Sigmoid colon (tissue), 7 donors: ENCODE results near the gene MPPE1. TPM values are rescaled to one million over a fixed set of nuclear protein-coding genes. Genes with fewer than 3 reads are reported as not detected.

Experiments used
- DNase-seq: peaks from one replicate; pipeline ENCODE4 v3.0.0-alpha.2; 2019
- H3K27ac ChIP-seq, 4 donors: fragments of 200-600 bp; sonication (generic); one replicate each; pipeline ENCODE4 v1.5.1; 2016 to 2019; ENCODE audit warnings: mild to moderate bottlenecking in 1 of 4
- H3K27me3 ChIP-seq, 3 donors: fragments of 200-600 bp; sonication (generic); one replicate each; pipeline ENCODE4 v1.5.1; 2019; ENCODE audit warnings: mild to moderate bottlenecking in 1 of 3
- H3K36me3 ChIP-seq, 4 donors: fragments of 200-600 bp; sonication (generic); one replicate each; pipeline ENCODE4 v1.5.1; 2016 to 2019
- H3K4me1 ChIP-seq, 4 donors: fragments of 200-600 bp; sonication (generic); one replicate each; pipeline ENCODE4 v1.5.1; 2017 to 2019
- H3K4me3 ChIP-seq, 4 donors: fragments of 200-600 bp; sonication (generic); one replicate each; pipeline ENCODE4 v1.5.1; 2017 to 2019; ENCODE audit warnings: mild to moderate bottlenecking in 2 of 4, moderate library complexity in 1 of 4
- H3K9me3 ChIP-seq, 4 donors: fragments of 200-600 bp in 3 of 4; sonication (generic) in 3 of 4; one replicate each; pipeline versions ENCODE4 v1.5.1 to v1.6.1; 2013 to 2019
- CTCF ChIP-seq, 4 experiments: fragments of 450-650 bp in 3 of 4; fragments of 200-600 bp in 1 of 4; IDR thresholded peaks; one replicate each; pipeline ENCODE4 v1.5.1; 2016 to 2019; ENCODE audit warnings: antibody characterized with exemption in 4 of 4, mild to moderate bottlenecking in 3 of 4, moderate library complexity in 2 of 4
- EP300 ChIP-seq, 4 donors: sonication (generic); formaldehyde crosslinking; IDR thresholded peaks; one replicate each; pipeline ENCODE4 v1.6.1; 2017; ENCODE audit warnings: antibody characterized with exemption in 4 of 4
- POLR2A ChIP-seq, 2 donors: fragments of 450-650 bp; IDR thresholded peaks; one replicate each; pipeline ENCODE4 v1.6.1; 2016; ENCODE audit warnings: antibody characterized with exemption in 2 of 2, mild to moderate bottlenecking in 2 of 2, moderate library complexity in 2 of 2
- POLR2AphosphoS5 ChIP-seq, 4 donors: sonication (generic); formaldehyde crosslinking; IDR thresholded peaks; one replicate each; pipeline ENCODE4 v1.6.1; 2017; ENCODE audit warnings: antibody characterized with exemption in 4 of 4
- WGBS, 2 donors: extraction: QIAGEN DNeasy Blood & Tissue Kit; methylation state at CpG; one replicate each; pipeline ENCODE4 v1.1.7; 2013; 5-methylcytosine and 5-hydroxymethylcytosine counted together
- intact Hi-C: fragments of 100-400 bp; cut with DNase I; formaldehyde crosslinking; loops from one replicate; pipeline ENCODE4 v1.15.1; 2023
- polyA plus RNA-seq, 3 donors: library from polyadenylated mRNA; stranded (reverse); fragments of 200-250 nt; gene quantifications; one replicate each; pipeline ENCODE4 v1.2.3, GENCODE V29; 2013
- total RNA-seq, 4 donors: library from RNA; depleted of rRNA; stranded (reverse); fragments of >200 nt; gene quantifications; one replicate each; pipeline ENCODE4 v1.1.0, GENCODE V29; 2016
- donor health status: healthy with polysubstance abuse.
- donor health status: Bipolar disorder and iron deficiency.
- donor health status: healthy.

The MPPE1 gene
- total and polyA plus RNA-seq, 7 donors: 16.4 to 34.6 (median 23.5) TPM

- TF ChIP-seq EP300 (IDR thresholded peaks at IDR 0.05): no peak
- no peak for TF ChIP-seq POLR2A (IDR thresholded peaks at IDR 0.05)
- no peak for TF ChIP-seq CTCF (IDR thresholded peaks at IDR 0.05)
- TF ChIP-seq POLR2AphosphoS5 (IDR thresholded peaks at IDR 0.05): no peak
- H3K27ac ChIP-seq: no peak overlapping the region
- no peaks in the 10 kb centered on the region for H3K36me3 ChIP-seq
- DNase-seq: no peak
- H3K4me1 ChIP-seq: peaks cover 0 to 22% (median 9%) of the 10 kb centered on the region in 4 donors
- WGBS, 2 donors: 84 to 91% methylated on average over 4 of the region's 4 CpGs
- H3K4me3 ChIP-seq: no peak overlapping the region
- H3K27me3 ChIP-seq: no peaks in the 10 kb centered on the region
- no peaks in the 10 kb centered on the region for H3K9me3 ChIP-seq
- intact Hi-C loops: no loop called here
These were observed 60.3 kb downstream of the MPPE1 start for GRCh38 chr18:11847811-11848210.

- intact Hi-C loops: no loop called here
These were observed 62.5 kb downstream of the MPPE1 start for GRCh38 chr18:11845654-11846053.

GRCh38 chr18:11844436-11844835 lies 63.7 kb downstream of the MPPE1 start:
- H3K36me3 ChIP-seq: no peaks in the 10 kb centered on the region
- H3K4me1 ChIP-seq: peaks cover 0 to under 1% (median 0%) of the 10 kb centered on the region in 4 donors
- H3K4me3 ChIP-seq: no peak overlapping the region
- TF ChIP-seq EP300 (IDR thresholded peaks at IDR 0.05): no peak
- H3K27me3 ChIP-seq: no peaks in the 10 kb centered on the region
- DNase-seq: no peak
- intact Hi-C loops: no loop called here
- H3K27ac ChIP-seq: no peak overlapping the region
- 89 to 93% methylated on average over 6 of the region's 6 CpGs for WGBS, 2 donors
- no peaks in the 10 kb centered on the region for H3K9me3 ChIP-seq

More at GRCh38 chr18:11845654-11846053, 62.5 kb downstream of the MPPE1 start:
- H3K27ac ChIP-seq: no peak overlapping the region
- WGBS, 2 donors: 89 to 90% methylated on average over 4 of the region's 4 CpGs
- no peak overlapping the region for H3K4me3 ChIP-seq
- H3K36me3 ChIP-seq: no peaks in the 10 kb centered on the region
- TF ChIP-seq CTCF (IDR thresholded peaks at IDR 0.05) (no peak), EP300 (IDR thresholded peaks at IDR 0.05) (no peak), POLR2A (IDR thresholded peaks at IDR 0.05) (no peak), POLR2AphosphoS5 (IDR thresholded peaks at IDR 0.05) (no peak)
- no peaks in the 10 kb centered on the region for H3K9me3 ChIP-seq
- no peak for DNase-seq
- H3K27me3 ChIP-seq: no peaks in the 10 kb centered on the region
- H3K4me1 ChIP-seq: peaks cover 0 to 12% (median 2%) of the 10 kb centered on the region in 4 donors

- H3K27ac ChIP-seq: no peak overlapping the region
- intact Hi-C loops: no loop called here
- no peak overlapping the region for H3K4me3 ChIP-seq
- DNase-seq: no peak
- WGBS, 2 donors: 85 to 87% methylated on average over 5 of the region's 5 CpGs
- H3K27me3 ChIP-seq: no peaks in the 10 kb centered on the region
- no peaks in the 10 kb centered on the region for H3K4me1 ChIP-seq
- no peaks in the 10 kb centered on the region for H3K9me3 ChIP-seq
- TF ChIP-seq CTCF (IDR thresholded peaks at IDR 0.05) (no peak), POLR2A (IDR thresholded peaks at IDR 0.05) (no peak), POLR2AphosphoS5 (IDR thresholded peaks at IDR 0.05) (no peak), EP300 (IDR thresholded peaks at IDR 0.05) (no peak)
- H3K36me3 ChIP-seq: no peaks in the 10 kb centered on the region
These were observed 65.6 kb downstream of the MPPE1 start for GRCh38 chr18:11842562-11842961.

GRCh38 chr18:11840493-11840892 lies 67.6 kb downstream of the MPPE1 start:
- Histone ChIP-seq H3K27ac (no peak overlapping the region), H3K4me1 (no peaks in the 10 kb centered on the region), H3K4me3 (no peak overlapping the region), H3K9me3 (no peaks in the 10 kb centered on the region), H3K36me3 (no peaks in the 10 kb centered on the region), H3K27me3 (no peaks in the 10 kb centered on the region)
- 59 to 60% methylated on average over 6 of the region's 6 CpGs for WGBS, 2 donors
- TF ChIP-seq EP300 (IDR thresholded peaks at IDR 0.05): no peak
- TF ChIP-seq CTCF (IDR thresholded peaks at IDR 0.05): no peak
- no peak for TF ChIP-seq POLR2A (IDR thresholded peaks at IDR 0.05)
- no peak for TF ChIP-seq POLR2AphosphoS5 (IDR thresholded peaks at IDR 0.05)
- intact Hi-C loops: no loop called here
- no peak for DNase-seq
